SKM-1 treated with dmso at 0.1 percent for 144 hours (cell line): Measurements from ENCODE around the gene WDR47.
"Not testable (repeated sequence)": the region's sequence is repeated elsewhere in the genome, so short reads cannot be mapped to it uniquely, and the experiment has no call there.

Experiments
- DNase-seq: peaks from one replicate; lab custom pipeline; 2025; ENCODE audit not compliant: unreplicated experiment; lab: John Stamatoyannopoulos, UW

Gene WDR47

GRCh38 chr1:109056064-109056463, 14.2 kb upstream of the WDR47 start:
- DNase-seq = no peak

GRCh38 chr1:109052145-109052544, 10.2 kb upstream of the WDR47 start:
- not testable (repeated sequence) for DNase-seq

GRCh38 chr1:109050228-109050995, 8.5 kb upstream of the WDR47 start:
- DNase-seq = no peak

GRCh38 chr1:109048335-109048734, 6.4 kb upstream of the WDR47 start:
- no peak for DNase-seq

GRCh38 chr1:109047339-109047738, 5.4 kb upstream of the WDR47 start:
- DNase-seq = no peak

GRCh38 chr1:109046671-109047070, 4.8 kb upstream of the WDR47 start:
- no peak for DNase-seq

GRCh38 chr1:109045595-109045994, 3.7 kb upstream of the WDR47 start:
- DNase-seq = no peak

GRCh38 chr1:109040989-109041620, 797 bp downstream of the WDR47 start:
- DNase-seq = no peak

- no peak for DNase-seq
These were observed 1.3 kb downstream of the WDR47 start for GRCh38 chr1:109040627-109040988.

- no peak for DNase-seq
These were observed 7.5 kb downstream of the WDR47 start for GRCh38 chr1:109034382-109034781.

- DNase-seq = not testable (repeated sequence)
These were observed 12.4 kb downstream of the WDR47 start for GRCh38 chr1:109029493-109029892.

- DNase-seq = peak; percentile 3
These were observed 14.1 kb downstream of the WDR47 start for GRCh38 chr1:109027841-109028240.

GRCh38 chr1:109025694-109026093, 16.2 kb downstream of the WDR47 start:
- DNase-seq = no peak

- DNase-seq = no peak
These were observed 17.3 kb downstream of the WDR47 start for GRCh38 chr1:109024646-109025045.

- no peak for DNase-seq
These were observed 21.1 kb downstream of the WDR47 start for GRCh38 chr1:109020693-109021257.

- DNase-seq = not testable (repeated sequence)
These were observed 24.2 kb downstream of the WDR47 start for GRCh38 chr1:109017719-109018118.

- DNase-seq = no peak
These were observed 24.8 kb downstream of the WDR47 start for GRCh38 chr1:109017134-109017533.

- DNase-seq = no peak
These were observed 30.6 kb downstream of the WDR47 start for GRCh38 chr1:109011335-109011734.

GRCh38 chr1:108996622-108997021, 45.3 kb downstream of the WDR47 start:
- not testable (repeated sequence) for DNase-seq

GRCh38 chr1:108983114-108983513, 58.8 kb downstream of the WDR47 start:
- no peak for DNase-seq

- no peak for DNase-seq
These were observed 65.2 kb downstream of the WDR47 start for GRCh38 chr1:108976658-108977057.

GRCh38 chr1:108972951-108973350, 69.0 kb downstream of the WDR47 start:
- DNase-seq = no peak
